Progenitor cell of endocrine pancreas (in vitro differentiated cells): ENCODE data around the gene LPCAT4. TPM values are rescaled to one million over a fixed set of nuclear protein-coding genes. Genes with fewer than 3 reads are reported as not detected.

Experiments used
- DNase-seq: peaks from one replicate; pipeline ENCODE4 v3.0.0; 2021; ENCODE audit warnings: low spot score; ENCODE audit not compliant: unreplicated experiment
- H3K27ac Mint-ChIP-seq: 2 replicates; pipeline ENCODE4 v1.8.0; 2021; ENCODE audit warnings: mild to moderate bottlenecking, moderate library complexity, mixed read lengths
- H3K27me3 Mint-ChIP-seq: 2 replicates; pipeline ENCODE4 v1.8.0; 2021; ENCODE audit warnings: mixed read lengths
- H3K36me3 Mint-ChIP-seq: 2 replicates; pipeline ENCODE4 v1.8.0; 2022; ENCODE audit warnings: mixed read lengths; ENCODE audit not compliant: insufficient read depth
- H3K4me1 Mint-ChIP-seq: 2 replicates; pipeline ENCODE4 v1.8.0; 2021; ENCODE audit warnings: low read depth, mixed read lengths
- H3K4me3 Mint-ChIP-seq: 2 replicates; pipeline ENCODE4 v1.8.0; 2021; ENCODE audit warnings: low read depth, mild to moderate bottlenecking, moderate library complexity, mixed read lengths
- H3K9me3 Mint-ChIP-seq: 2 replicates; pipeline ENCODE4 v1.8.0; 2021; ENCODE audit warnings: low read depth, mixed read lengths
- microRNA-seq: library from miRNA; unstranded; fragments of <30 nt; microRNA quantifications from one replicate; pipeline ENCODE4 v1.1.0, GENCODE V29; 2020; ENCODE audit warnings: borderline number of aligned reads; ENCODE audit not compliant: unreplicated experiment
- total RNA-seq: library from RNA; stranded (reverse); gene quantifications from 2 replicates; pipeline ENCODE4 v1.2.1, GENCODE V29; 2021
- TF ChIP-seq, protein P1 (sequence below): fragments of 200-600 bp; sonication (generic); IDR thresholded peaks from one replicate; pipeline ENCODE4 v1.5.0; 2021; ENCODE audit warnings: antibody characterized with exemption, mild to moderate bottlenecking; ENCODE audit not compliant: unreplicated experiment

LPCAT4 gene
- total RNA-seq, 1 donor from 2014 or later = 65.7 TPM

DNA sequence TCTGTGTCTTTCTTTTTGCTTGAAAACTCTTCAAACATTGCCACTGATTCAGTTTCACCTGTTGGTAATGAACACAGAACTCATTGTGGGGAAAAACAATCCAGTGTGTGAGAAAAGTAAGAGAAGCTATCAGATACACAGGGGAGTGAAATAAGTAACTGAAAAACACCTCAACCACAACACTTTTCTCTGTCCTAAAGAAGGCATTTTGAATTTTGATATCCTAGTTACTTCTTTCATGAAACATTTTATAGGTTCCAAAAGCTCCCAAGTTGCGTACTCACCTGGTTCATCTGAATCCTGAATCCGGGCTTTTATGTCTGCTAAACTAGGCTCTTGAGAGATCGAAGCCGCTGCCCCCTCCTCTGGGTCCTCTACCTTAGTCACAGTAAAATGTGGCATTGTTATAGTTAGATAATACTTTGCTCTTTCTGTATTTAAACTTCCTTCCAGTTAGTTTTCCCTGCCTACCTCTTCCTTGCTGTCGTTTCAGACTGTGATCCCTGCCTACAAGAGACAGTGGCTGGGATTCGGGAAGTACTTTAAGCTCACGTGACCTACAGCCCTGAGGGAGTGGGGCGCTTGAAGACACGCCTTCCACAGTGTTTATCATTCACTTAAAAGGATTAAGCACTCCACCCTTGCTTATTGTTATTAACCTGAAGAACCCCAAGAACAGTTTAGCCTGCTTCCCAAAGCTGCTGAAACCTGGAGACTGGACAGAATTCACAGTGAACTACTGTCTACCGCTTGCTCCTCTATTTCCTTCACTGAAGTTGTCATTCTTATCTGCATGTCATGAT lies 48.5 kb downstream of the LPCAT4 start:
- Mint-ChIP-seq H3K4me3 (peak overlapping the region; percentile 89), H3K9me3 (no peaks in the 10 kb centered on the region), H3K36me3 (peaks cover 2% of the 10 kb centered on the region), H3K4me1 (peaks cover 12% of the 10 kb centered on the region), H3K27me3 (no peaks in the 10 kb centered on the region), H3K27ac (peak overlapping the region; percentile 91)
- TF ChIP-seq, protein P1, sequence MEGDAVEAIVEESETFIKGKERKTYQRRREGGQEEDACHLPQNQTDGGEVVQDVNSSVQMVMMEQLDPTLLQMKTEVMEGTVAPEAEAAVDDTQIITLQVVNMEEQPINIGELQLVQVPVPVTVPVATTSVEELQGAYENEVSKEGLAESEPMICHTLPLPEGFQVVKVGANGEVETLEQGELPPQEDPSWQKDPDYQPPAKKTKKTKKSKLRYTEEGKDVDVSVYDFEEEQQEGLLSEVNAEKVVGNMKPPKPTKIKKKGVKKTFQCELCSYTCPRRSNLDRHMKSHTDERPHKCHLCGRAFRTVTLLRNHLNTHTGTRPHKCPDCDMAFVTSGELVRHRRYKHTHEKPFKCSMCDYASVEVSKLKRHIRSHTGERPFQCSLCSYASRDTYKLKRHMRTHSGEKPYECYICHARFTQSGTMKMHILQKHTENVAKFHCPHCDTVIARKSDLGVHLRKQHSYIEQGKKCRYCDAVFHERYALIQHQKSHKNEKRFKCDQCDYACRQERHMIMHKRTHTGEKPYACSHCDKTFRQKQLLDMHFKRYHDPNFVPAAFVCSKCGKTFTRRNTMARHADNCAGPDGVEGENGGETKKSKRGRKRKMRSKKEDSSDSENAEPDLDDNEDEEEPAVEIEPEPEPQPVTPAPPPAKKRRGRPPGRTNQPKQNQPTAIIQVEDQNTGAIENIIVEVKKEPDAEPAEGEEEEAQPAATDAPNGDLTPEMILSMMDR = no peak
- no peak for DNase-seq

DNA sequence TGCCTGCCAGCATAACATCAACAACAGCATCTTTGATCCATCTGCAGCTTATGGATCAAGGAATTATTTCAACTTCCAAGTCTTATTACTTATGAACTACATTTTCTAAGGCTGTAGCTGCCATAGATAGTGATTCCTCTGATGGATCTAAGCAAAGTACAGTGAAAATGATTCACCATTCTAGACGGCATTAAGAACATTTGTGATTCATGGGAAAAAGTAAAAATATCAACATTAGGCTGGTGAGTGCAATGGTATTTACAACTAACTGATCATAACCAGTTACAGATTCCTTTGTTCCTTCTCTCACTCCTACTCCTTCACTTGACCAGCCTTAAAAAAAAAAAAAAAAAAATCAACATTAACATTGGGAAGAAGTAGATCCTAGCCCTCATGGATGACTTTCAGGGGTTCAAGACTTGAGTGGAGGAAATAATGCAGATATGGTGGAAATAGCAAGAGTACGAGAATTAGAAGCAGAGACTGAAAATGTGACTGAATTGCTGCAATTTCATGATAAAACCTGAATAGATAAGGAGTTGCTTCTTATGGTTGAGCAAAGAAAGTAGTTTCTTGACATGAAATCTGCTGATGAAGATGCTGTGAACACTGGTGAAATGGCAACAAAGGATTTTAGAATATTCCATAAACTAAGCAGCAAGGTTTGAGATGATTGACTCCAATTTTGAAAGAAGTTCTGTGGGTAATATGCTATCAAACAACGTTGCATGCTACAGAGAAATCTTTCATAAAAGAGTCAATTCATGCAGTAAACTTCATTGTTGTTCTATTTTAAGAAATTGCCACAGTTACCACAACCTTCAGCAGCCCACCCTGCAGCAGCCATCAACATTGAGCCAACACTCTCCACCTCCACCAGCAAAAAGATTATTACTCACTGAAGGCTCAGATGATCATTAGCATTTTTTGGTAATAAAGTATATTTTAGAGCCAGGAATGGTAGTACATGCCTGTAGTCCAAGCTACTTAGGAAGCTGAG lies 52.2 kb downstream of the LPCAT4 start:
- TF ChIP-seq, protein P1 = no peak
- peaks cover 12% of the 10 kb centered on the region for H3K4me1 Mint-ChIP-seq
- peaks cover 2% of the 10 kb centered on the region for H3K36me3 Mint-ChIP-seq
- H3K4me3 Mint-ChIP-seq = no peak overlapping the region
- no peak overlapping the region for H3K27ac Mint-ChIP-seq
- no peak for DNase-seq
- no peaks in the 10 kb centered on the region for H3K9me3 Mint-ChIP-seq
- no peaks in the 10 kb centered on the region for H3K27me3 Mint-ChIP-seq

DNA sequence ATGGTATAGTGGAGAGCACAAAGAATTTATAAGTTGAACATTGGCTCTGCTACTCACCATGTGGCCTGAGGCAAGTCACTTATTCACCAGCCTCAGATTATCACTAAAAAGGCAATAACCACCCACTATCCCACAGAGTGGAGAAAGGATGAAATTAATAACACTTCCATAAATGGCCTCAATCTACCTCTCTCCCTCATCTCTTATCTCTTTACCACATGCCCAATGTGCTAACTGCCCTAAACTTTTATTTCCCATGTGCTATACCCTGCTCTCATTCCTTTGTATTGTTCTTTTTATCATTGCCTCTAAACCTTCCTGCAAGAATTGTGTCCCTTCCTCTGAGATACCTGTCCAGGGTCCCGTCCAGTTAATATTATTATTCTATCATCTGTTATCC lies 55.4 kb downstream of the LPCAT4 start:
- H3K27ac Mint-ChIP-seq = no peak overlapping the region
- no peak for DNase-seq
- TF ChIP-seq, protein P1 = no peak
- H3K4me1 Mint-ChIP-seq = peaks cover under 1% of the 10 kb centered on the region
- H3K27me3 Mint-ChIP-seq = no peaks in the 10 kb centered on the region
- H3K36me3 Mint-ChIP-seq = peaks cover 5% of the 10 kb centered on the region
- no peaks in the 10 kb centered on the region for H3K9me3 Mint-ChIP-seq
- H3K4me3 Mint-ChIP-seq = no peak overlapping the region

Small RNA genes within 50 kb of the gene (microRNA-seq; reads per million reads assigned to microRNA genes)
- gene MIR1233-1 = not detected

Other genes with a start within 250 kb of the LPCAT4 start
- gene KATNBL1, start 157.1 kb downstream of the LPCAT4 start, total RNA-seq = 63.0 and 71.4 TPM in 2 replicates
- gene EMC4, start 142.2 kb downstream of the LPCAT4 start, total RNA-seq = 97.8 and 101 TPM in 2 replicates
- gene SLC12A6, start 29.4 kb downstream of the LPCAT4 start, total RNA-seq = 28.7 and 30.9 TPM in 2 replicates
- gene NOP10, start 24.1 kb downstream of the LPCAT4 start, total RNA-seq = 134 and 139 TPM in 2 replicates
- not detected in 2 replicates for gene NUTM1, start 23.9 kb downstream of the LPCAT4 start, total RNA-seq
- gene GOLGA8A, start 70.6 kb upstream of the LPCAT4 start, total RNA-seq = 160 and 161 TPM in 2 replicates
- gene GOLGA8B, start 216.5 kb upstream of the LPCAT4 start, total RNA-seq = 104 and 123 TPM in 2 replicates